Measurements from ENCODE around the gene P4HA2.

The P4HA2 gene

GRCh38 chr5:132223861-132224260 lies 3.8 kb downstream of the P4HA2 start:
- DNase-seq (ENCODE audit: low read depth in 2 of 2) = no peak

GRCh38 chr5:132222649-132223038 lies 5.0 kb downstream of the P4HA2 start:
- DNase-seq (ENCODE audit: low read depth in 2 of 2) = no peak

- DNase-seq (ENCODE audit: low read depth in 2 of 2) = no peak
Observed at GRCh38 chr5:132221781-132222648, 5.6 kb downstream of the P4HA2 start.

GRCh38 chr5:132220491-132220890 lies 7.2 kb downstream of the P4HA2 start:
- DNase-seq (ENCODE audit: low read depth in 2 of 2) = no peak

GRCh38 chr5:132219981-132220380 lies 7.7 kb downstream of the P4HA2 start:
- DNase-seq (ENCODE audit: low read depth in 2 of 2) = no peak

GRCh38 chr5:132219289-132219970 lies 8.2 kb downstream of the P4HA2 start:
- DNase-seq (ENCODE audit: low read depth in 2 of 2) = no peak

- DNase-seq (ENCODE audit: low read depth in 2 of 2) = no peak
Observed at GRCh38 chr5:132218321-132218720, 9.3 kb downstream of the P4HA2 start.

GRCh38 chr5:132215329-132215728 lies 12.3 kb downstream of the P4HA2 start:
- DNase-seq (ENCODE audit: low read depth in 2 of 2) = no peak

- DNase-seq (ENCODE audit: low read depth in 2 of 2) = no peak
Observed at GRCh38 chr5:132214491-132214890, 13.2 kb downstream of the P4HA2 start.

- DNase-seq (ENCODE audit: low read depth in 2 of 2) = no peak
Observed at GRCh38 chr5:132213666-132214065, 14.0 kb downstream of the P4HA2 start.

GRCh38 chr5:132211787-132212186 lies 15.9 kb downstream of the P4HA2 start:
- no peak for DNase-seq (ENCODE audit: low read depth in 2 of 2)

- DNase-seq (ENCODE audit: low read depth in 2 of 2) = no peak
Observed at GRCh38 chr5:132210944-132211343, 16.7 kb downstream of the P4HA2 start.

GRCh38 chr5:132209901-132210545 lies 17.6 kb downstream of the P4HA2 start:
- no peak for DNase-seq (ENCODE audit: low read depth in 2 of 2)

- no peak for DNase-seq (ENCODE audit: low read depth in 2 of 2)
Observed at GRCh38 chr5:132209131-132209530, 18.5 kb downstream of the P4HA2 start.

GRCh38 chr5:132207778-132208177 lies 19.9 kb downstream of the P4HA2 start:
- no peak for DNase-seq (ENCODE audit: low read depth in 2 of 2)

GRCh38 chr5:132206782-132207181 lies 20.9 kb downstream of the P4HA2 start:
- no peak for DNase-seq (ENCODE audit: low read depth in 2 of 2)

- DNase-seq (ENCODE audit: low read depth in 2 of 2) = no peak
Observed at GRCh38 chr5:132205385-132206125, 22.1 kb downstream of the P4HA2 start.

GRCh38 chr5:132204371-132205135 lies 23.1 kb downstream of the P4HA2 start:
- no peak for DNase-seq (ENCODE audit: low read depth in 2 of 2)

GRCh38 chr5:132203916-132204315 lies 23.7 kb downstream of the P4HA2 start:
- no peak for DNase-seq (ENCODE audit: low read depth in 2 of 2)

- DNase-seq (ENCODE audit: low read depth in 2 of 2) = no peak
Observed at GRCh38 chr5:132203464-132203818, 24.2 kb downstream of the P4HA2 start.

GRCh38 chr5:132202711-132203463 lies 24.8 kb downstream of the P4HA2 start:
- DNase-seq (ENCODE audit: low read depth in 2 of 2) = no peak
